ENCODE measurements around the gene SLC2A13.
"Not testable (repeated sequence)": the region's sequence is repeated elsewhere in the genome, so short reads cannot be mapped to it uniquely, and the experiment has no call there.

The SLC2A13 gene

GRCh38 chr12:39946361-39947280 lies 159.3 kb downstream of the SLC2A13 start:
- H3K36me3 ChIP-seq (ENCODE audit: control insufficient read depth, insufficient read depth, low read length) = no peaks in the 10 kb centered on the region
- H3K4me3 ChIP-seq (ENCODE audit: insufficient read depth, low read depth, low read length) = no peak overlapping the region
- no peaks in the 10 kb centered on the region for H3K27me3 ChIP-seq (ENCODE audit: control insufficient read depth, insufficient read depth, low read length, poor library complexity, severe bottlenecking)
- WGBS, 2 experiments = 95 to 96% methylated on average over 14 of the region's 14 CpGs
- H3K9me3 ChIP-seq (ENCODE audit: control insufficient read depth, low read length) = no peaks in the 10 kb centered on the region
- no peaks in the 10 kb centered on the region for H3K4me1 ChIP-seq (ENCODE audit: control insufficient read depth, insufficient read depth, low read length)
- no peak overlapping the region for H3K27ac ChIP-seq (ENCODE audit: insufficient read depth, low read depth, low read length, poor library complexity, severe bottlenecking)

GRCh38 chr12:39937119-39937518 lies 168.8 kb downstream of the SLC2A13 start:
- Histone ChIP-seq H3K27me3 (ENCODE audit: control insufficient read depth, insufficient read depth, low read length, poor library complexity, severe bottlenecking) (no peaks in the 10 kb centered on the region), H3K4me1 (ENCODE audit: control insufficient read depth, insufficient read depth, low read length) (no peaks in the 10 kb centered on the region)
- WGBS, 2 experiments = 94 to 100% methylated on average over 1 of the region's 1 CpG

GRCh38 chr12:39935839-39936238 lies 170.0 kb downstream of the SLC2A13 start:
- no peaks in the 10 kb centered on the region for H3K27me3 ChIP-seq (ENCODE audit: control insufficient read depth, insufficient read depth, low read length, poor library complexity, severe bottlenecking)
- 90 to 95% methylated on average over 2 of the region's 2 CpGs for WGBS, 2 experiments
- H3K4me1 ChIP-seq (ENCODE audit: control insufficient read depth, insufficient read depth, low read length) = no peaks in the 10 kb centered on the region
- no peaks in the 10 kb centered on the region for H3K9me3 ChIP-seq (ENCODE audit: control insufficient read depth, low read length)
- no peak overlapping the region for H3K27ac ChIP-seq (ENCODE audit: insufficient read depth, low read depth, low read length, poor library complexity, severe bottlenecking)
- no peak overlapping the region for H3K4me3 ChIP-seq (ENCODE audit: insufficient read depth, low read depth, low read length)
- no peaks in the 10 kb centered on the region for H3K36me3 ChIP-seq (ENCODE audit: control insufficient read depth, insufficient read depth, low read length)

More at GRCh38 chr12:39937119-39937518, 168.8 kb downstream of the SLC2A13 start:
- Histone ChIP-seq H3K27ac (ENCODE audit: insufficient read depth, low read depth, low read length, poor library complexity, severe bottlenecking) (no peak overlapping the region), H3K36me3 (ENCODE audit: control insufficient read depth, insufficient read depth, low read length) (no peaks in the 10 kb centered on the region), H3K9me3 (ENCODE audit: control insufficient read depth, low read length) (no peaks in the 10 kb centered on the region), H3K4me3 (ENCODE audit: insufficient read depth, low read depth, low read length) (no peak overlapping the region)

GRCh38 chr12:39935275-39935674 lies 170.6 kb downstream of the SLC2A13 start:
- no peak overlapping the region for H3K27ac ChIP-seq (ENCODE audit: insufficient read depth, low read depth, low read length, poor library complexity, severe bottlenecking)
- H3K36me3 ChIP-seq (ENCODE audit: control insufficient read depth, insufficient read depth, low read length) = no peaks in the 10 kb centered on the region
- no CpG with 5 or more reads among the region's 1 CpG for WGBS, 2 experiments
- H3K4me1 ChIP-seq (ENCODE audit: control insufficient read depth, insufficient read depth, low read length) = no peaks in the 10 kb centered on the region
- no peak overlapping the region for H3K4me3 ChIP-seq (ENCODE audit: insufficient read depth, low read depth, low read length)
- H3K9me3 ChIP-seq (ENCODE audit: control insufficient read depth, low read length) = no peaks in the 10 kb centered on the region
- H3K27me3 ChIP-seq (ENCODE audit: control insufficient read depth, insufficient read depth, low read length, poor library complexity, severe bottlenecking) = no peaks in the 10 kb centered on the region

- Histone ChIP-seq H3K36me3 (ENCODE audit: control insufficient read depth, insufficient read depth, low read length) (no peaks in the 10 kb centered on the region), H3K4me3 (ENCODE audit: insufficient read depth, low read depth, low read length) (no peak overlapping the region), H3K4me1 (ENCODE audit: control insufficient read depth, insufficient read depth, low read length) (no peaks in the 10 kb centered on the region), H3K27me3 (ENCODE audit: control insufficient read depth, insufficient read depth, low read length, poor library complexity, severe bottlenecking) (no peaks in the 10 kb centered on the region), H3K27ac (ENCODE audit: insufficient read depth, low read depth, low read length, poor library complexity, severe bottlenecking) (no peak overlapping the region), H3K9me3 (ENCODE audit: control insufficient read depth, low read length) (no peaks in the 10 kb centered on the region)
Observed at GRCh38 chr12:39931857-39932256, 174.0 kb downstream of the SLC2A13 start.

- Histone ChIP-seq H3K4me1 (ENCODE audit: control insufficient read depth, insufficient read depth, low read length) (no peaks in the 10 kb centered on the region), H3K27me3 (ENCODE audit: control insufficient read depth, insufficient read depth, low read length, poor library complexity, severe bottlenecking) (no peaks in the 10 kb centered on the region), H3K27ac (ENCODE audit: insufficient read depth, low read depth, low read length, poor library complexity, severe bottlenecking) (no peak overlapping the region), H3K4me3 (ENCODE audit: insufficient read depth, low read depth, low read length) (no peak overlapping the region), H3K36me3 (ENCODE audit: control insufficient read depth, insufficient read depth, low read length) (no peaks in the 10 kb centered on the region), H3K9me3 (ENCODE audit: control insufficient read depth, low read length) (no peaks in the 10 kb centered on the region)
- WGBS, 2 experiments = 80 to 86% methylated on average over 4 of the region's 4 CpGs
Observed at GRCh38 chr12:39931231-39931630, 174.7 kb downstream of the SLC2A13 start.

GRCh38 chr12:39930101-39930500 lies 175.8 kb downstream of the SLC2A13 start:
- no peaks in the 10 kb centered on the region for H3K36me3 ChIP-seq (ENCODE audit: control insufficient read depth, insufficient read depth, low read length)
- H3K4me3 ChIP-seq (ENCODE audit: insufficient read depth, low read depth, low read length) = no peak overlapping the region
- H3K9me3 ChIP-seq (ENCODE audit: control insufficient read depth, low read length) = no peaks in the 10 kb centered on the region
- H3K4me1 ChIP-seq (ENCODE audit: control insufficient read depth, insufficient read depth, low read length) = no peaks in the 10 kb centered on the region
- WGBS, 2 experiments = 80 to 100% methylated on average over 2 of the region's 3 CpGs
- H3K27me3 ChIP-seq (ENCODE audit: control insufficient read depth, insufficient read depth, low read length, poor library complexity, severe bottlenecking) = no peaks in the 10 kb centered on the region
- H3K27ac ChIP-seq (ENCODE audit: insufficient read depth, low read depth, low read length, poor library complexity, severe bottlenecking) = no peak overlapping the region

- H3K27ac ChIP-seq (ENCODE audit: insufficient read depth, low read depth, low read length, poor library complexity, severe bottlenecking) = no peak overlapping the region
- H3K27me3 ChIP-seq (ENCODE audit: control insufficient read depth, insufficient read depth, low read length, poor library complexity, severe bottlenecking) = no peaks in the 10 kb centered on the region
- 100% methylated on average over 1 of the region's 1 CpG; no CpG with 5 or more reads in 1 of the 2 experiments for WGBS, 2 experiments
- no peaks in the 10 kb centered on the region for H3K36me3 ChIP-seq (ENCODE audit: control insufficient read depth, insufficient read depth, low read length)
- no peaks in the 10 kb centered on the region for H3K9me3 ChIP-seq (ENCODE audit: control insufficient read depth, low read length)
- H3K4me3 ChIP-seq (ENCODE audit: insufficient read depth, low read depth, low read length) = no peak overlapping the region
- H3K4me1 ChIP-seq (ENCODE audit: control insufficient read depth, insufficient read depth, low read length) = no peaks in the 10 kb centered on the region
Observed at GRCh38 chr12:39928181-39928899, 177.5 kb downstream of the SLC2A13 start.

GRCh38 chr12:39923364-39923763 lies 182.5 kb downstream of the SLC2A13 start:
- Histone ChIP-seq H3K27ac (ENCODE audit: insufficient read depth, low read depth, low read length, poor library complexity, severe bottlenecking) (no peak overlapping the region), H3K4me3 (ENCODE audit: insufficient read depth, low read depth, low read length) (no peak overlapping the region), H3K36me3 (ENCODE audit: control insufficient read depth, insufficient read depth, low read length) (no peaks in the 10 kb centered on the region), H3K9me3 (ENCODE audit: control insufficient read depth, low read length) (no peaks in the 10 kb centered on the region), H3K27me3 (ENCODE audit: control insufficient read depth, insufficient read depth, low read length, poor library complexity, severe bottlenecking) (no peaks in the 10 kb centered on the region), H3K4me1 (ENCODE audit: control insufficient read depth, insufficient read depth, low read length) (peaks cover 4% of the 10 kb centered on the region)
- 27 to 29% methylated on average over 3 to 4 of the region's 5 CpGs for WGBS, 2 experiments

- H3K27ac ChIP-seq (ENCODE audit: insufficient read depth, low read depth, low read length, poor library complexity, severe bottlenecking); H3K4me1 ChIP-seq (ENCODE audit: control insufficient read depth, insufficient read depth, low read length); H3K27me3 ChIP-seq (ENCODE audit: control insufficient read depth, insufficient read depth, low read length, poor library complexity, severe bottlenecking); H3K9me3 ChIP-seq (ENCODE audit: control insufficient read depth, low read length); H3K36me3 ChIP-seq (ENCODE audit: control insufficient read depth, insufficient read depth, low read length); H3K4me3 ChIP-seq (ENCODE audit: insufficient read depth, low read depth, low read length): not testable (repeated sequence)
Observed at GRCh38 chr12:39922598-39922997, 183.3 kb downstream of the SLC2A13 start.
